Fibroblast of gingiva (primary cell): ENCODE measurements around the gene ATP1A1.

Experiments used
- DNase-seq: peaks from one replicate; pipeline ENCODE4 v3.0.0-alpha.2; 2011; ENCODE audit warnings: low read depth

The ATP1A1 gene

DNA sequence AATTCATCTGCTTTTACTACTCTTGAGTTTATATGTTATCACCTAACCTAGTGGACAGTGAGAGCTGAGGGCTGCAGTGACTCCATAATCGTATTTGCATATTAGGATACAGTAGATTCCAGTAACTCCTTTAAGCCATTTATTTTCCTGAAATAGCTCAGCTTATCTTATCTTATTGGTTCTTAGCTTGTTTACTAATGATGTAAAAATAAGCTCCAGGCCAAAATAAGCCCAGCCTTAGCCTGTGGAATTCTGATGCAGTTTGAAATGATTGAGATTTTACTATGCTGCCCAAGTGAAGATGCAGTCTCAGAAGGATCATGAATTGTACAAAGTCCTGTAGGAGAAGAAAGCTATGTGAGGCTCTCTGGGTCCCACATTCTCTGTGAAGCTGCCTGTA lies 18.1 kb downstream of the ATP1A1 start:
- DNase-seq, result no peak

- no peak for DNase-seq
Measured at GRCh38 chr1:116392717-116393404, 19.8 kb downstream of the ATP1A1 start.

DNA sequence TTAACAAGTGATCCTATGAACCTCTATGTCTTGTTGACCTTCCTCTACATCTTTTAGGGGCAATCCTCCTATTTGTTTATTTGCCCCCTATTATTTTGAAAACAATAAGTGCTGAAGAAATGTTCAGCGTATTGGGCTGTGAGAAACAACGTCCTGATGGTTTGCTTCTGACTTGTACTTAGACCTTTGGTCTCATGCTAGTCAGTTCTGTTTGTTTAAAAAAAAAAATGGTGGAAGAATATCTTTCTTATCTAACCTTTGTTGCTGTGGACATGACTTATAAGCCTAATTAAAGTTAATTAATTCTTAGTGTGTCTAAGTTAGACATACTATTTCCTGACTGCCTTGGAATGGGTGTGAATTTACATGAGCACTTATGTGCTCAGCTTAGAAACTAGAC lies 20.7 kb downstream of the ATP1A1 start:
- no peak for DNase-seq

GRCh38 chr1:116394270-116394669 lies 21.2 kb downstream of the ATP1A1 start:
- no peak for DNase-seq

GRCh38 chr1:116396769-116397168 lies 23.7 kb downstream of the ATP1A1 start:
- no peak for DNase-seq

- DNase-seq, result no peak
Measured at GRCh38 chr1:116397728-116398127, 24.7 kb downstream of the ATP1A1 start.

- no peak for DNase-seq
Measured at GRCh38 chr1:116400780-116401179, 27.7 kb downstream of the ATP1A1 start.

DNA sequence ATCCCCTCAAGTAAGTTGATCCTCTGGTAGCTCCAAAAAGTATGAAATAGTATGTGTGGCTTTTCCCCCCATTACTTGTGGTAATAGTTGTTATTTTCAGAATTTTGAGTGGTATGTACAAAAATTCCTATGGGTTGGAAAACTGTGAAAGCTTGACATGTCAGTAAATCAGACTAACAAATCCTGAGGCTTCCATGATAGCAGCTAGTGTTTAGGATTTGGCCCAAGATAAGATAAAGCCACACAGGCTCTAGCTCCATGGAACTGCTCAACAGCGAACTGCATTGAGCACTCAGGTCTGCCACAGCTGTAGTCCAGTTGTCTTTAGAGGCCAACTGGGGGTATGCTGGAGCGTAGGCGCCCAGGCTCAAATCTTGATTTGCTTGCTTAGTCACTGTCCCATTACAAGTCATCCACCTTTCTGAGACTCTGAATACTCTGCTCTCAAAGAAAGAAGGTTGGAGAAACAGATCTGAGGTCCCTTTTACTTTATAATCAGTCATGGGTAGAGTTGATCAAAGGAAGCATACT lies 28.7 kb downstream of the ATP1A1 start:
- DNase-seq, result no peak

GRCh38 chr1:116402333-116402732 lies 29.3 kb downstream of the ATP1A1 start:
- no peak for DNase-seq

- peak; percentile 24 for DNase-seq
Measured at GRCh38 chr1:116403496-116404136, 30.6 kb downstream of the ATP1A1 start.

DNA sequence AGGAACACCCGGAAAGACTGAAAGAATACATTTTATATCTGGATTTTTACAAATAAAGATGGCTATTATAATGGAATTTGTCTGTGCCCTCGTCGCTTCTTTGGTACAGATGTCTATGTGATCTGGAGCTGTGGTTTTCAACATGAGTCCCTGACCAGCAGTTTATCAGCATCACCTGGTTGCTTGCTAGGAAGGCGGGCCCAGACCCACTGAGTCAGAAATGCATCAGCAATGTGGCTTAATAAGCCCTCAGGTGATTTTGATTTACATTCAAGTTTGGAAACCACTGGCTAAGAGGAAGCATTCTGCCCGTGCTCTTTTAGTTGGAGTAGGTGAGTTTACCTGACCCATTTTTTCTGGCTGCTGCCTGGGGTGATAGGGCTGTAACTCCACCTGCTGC lies 31.7 kb downstream of the ATP1A1 start:
- DNase-seq, result no peak

DNA sequence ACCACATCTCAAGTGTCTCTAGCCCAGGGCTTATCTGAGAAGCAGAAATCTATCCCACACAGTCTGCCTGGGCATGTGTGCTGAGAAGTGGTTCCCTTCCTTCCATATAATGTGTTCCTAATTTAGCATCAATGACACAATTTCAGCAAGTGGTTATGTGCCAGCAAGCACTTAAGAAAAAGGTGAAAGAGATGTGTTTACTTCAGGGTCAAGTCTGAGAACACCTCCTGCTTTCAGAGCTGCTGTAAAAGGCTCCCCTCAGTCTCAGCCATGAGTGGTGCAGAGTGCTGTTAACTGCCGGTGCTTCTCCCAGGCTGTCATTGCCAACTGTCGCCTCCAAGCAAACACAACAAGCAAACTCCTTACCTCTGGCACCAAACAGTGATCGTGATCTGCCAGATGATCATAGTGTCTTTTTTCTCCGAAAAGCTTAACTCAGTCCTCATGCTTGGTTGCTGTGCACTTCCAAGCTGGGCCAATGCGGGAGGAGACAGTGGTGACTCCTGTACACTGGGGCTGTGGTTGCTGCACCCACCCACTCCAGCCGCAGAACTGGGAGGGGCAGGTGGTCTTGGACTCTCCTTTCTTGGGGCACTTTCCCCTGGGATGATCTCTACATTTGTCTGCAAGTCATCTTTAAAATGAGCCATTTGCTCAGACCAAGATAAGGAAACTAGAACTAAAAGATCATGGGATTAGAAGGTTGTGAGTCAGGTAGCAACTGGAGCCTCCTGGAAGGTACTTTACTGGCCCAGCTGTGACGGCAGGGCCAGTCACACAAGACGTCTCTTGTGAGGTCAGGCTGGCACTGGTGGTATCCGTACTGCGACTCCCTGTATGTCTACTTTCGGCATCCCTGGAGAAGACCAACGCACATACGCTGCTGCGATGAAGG lies 32.4 kb downstream of the ATP1A1 start:
- DNase-seq, result no peak

GRCh38 chr1:116407033-116407432 lies 34.0 kb downstream of the ATP1A1 start:
- DNase-seq, result no peak

DNA sequence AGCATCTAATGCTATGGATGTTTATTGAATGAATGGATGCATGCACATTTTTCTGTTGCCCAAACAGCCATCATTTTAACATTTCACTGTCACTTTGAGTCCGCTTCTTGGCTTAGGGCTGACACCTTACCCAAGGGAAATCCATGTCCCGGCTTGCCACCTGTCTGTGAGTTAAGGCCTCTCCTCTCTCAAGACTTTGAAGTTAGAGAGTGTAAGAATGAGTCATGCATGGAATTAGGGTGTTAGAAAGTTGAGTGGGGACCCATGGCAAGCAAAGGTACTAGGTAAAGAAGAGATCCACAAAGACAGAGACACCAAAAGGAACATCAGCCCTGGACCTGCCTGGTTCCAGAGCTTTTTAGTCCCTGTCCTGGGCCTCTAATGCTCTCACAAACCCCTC lies 35.1 kb downstream of the ATP1A1 start:
- no peak for DNase-seq

- no peak for DNase-seq
Measured at GRCh38 chr1:116408803-116409720, 36.0 kb downstream of the ATP1A1 start.

GRCh38 chr1:116409751-116410191 lies 36.7 kb downstream of the ATP1A1 start:
- no peak for DNase-seq

DNA sequence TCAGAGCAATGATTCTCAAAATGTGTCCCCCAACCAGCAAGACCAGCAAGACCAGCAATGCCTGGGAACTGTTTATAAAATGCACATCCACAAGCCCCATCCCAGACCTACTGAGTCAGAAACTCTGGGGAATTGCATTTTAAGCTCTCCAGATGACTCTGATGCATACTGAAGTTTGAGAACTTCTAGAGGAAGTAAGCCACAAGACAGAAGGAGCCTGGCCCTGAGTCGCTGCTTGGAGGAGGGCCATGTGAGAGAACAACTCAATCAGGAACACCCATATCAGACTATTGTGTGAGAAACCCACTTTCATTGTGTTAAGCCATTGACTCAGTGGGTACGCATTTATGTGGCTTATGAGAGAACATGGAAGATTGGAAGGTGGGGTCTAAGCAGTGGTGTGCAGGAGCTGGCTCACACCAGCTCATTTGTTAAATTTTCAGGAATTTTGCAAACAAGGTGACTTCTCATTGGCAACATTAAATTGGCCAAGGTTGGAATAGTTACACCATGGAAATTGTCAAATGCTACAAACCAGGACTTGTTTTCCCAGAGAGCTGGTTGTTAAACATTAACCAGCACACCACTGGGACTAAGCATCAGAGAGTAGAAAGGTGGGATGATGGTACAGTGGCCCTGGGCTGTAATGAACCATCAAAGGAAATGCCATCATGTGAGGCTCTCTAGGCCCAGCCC lies 38.9 kb downstream of the ATP1A1 start:
- DNase-seq, result peak; percentile 49

GRCh38 chr1:116412480-116412798 lies 39.4 kb downstream of the ATP1A1 start:
- no peak for DNase-seq

GRCh38 chr1:116412898-116413297 lies 39.9 kb downstream of the ATP1A1 start:
- no peak for DNase-seq

DNA sequence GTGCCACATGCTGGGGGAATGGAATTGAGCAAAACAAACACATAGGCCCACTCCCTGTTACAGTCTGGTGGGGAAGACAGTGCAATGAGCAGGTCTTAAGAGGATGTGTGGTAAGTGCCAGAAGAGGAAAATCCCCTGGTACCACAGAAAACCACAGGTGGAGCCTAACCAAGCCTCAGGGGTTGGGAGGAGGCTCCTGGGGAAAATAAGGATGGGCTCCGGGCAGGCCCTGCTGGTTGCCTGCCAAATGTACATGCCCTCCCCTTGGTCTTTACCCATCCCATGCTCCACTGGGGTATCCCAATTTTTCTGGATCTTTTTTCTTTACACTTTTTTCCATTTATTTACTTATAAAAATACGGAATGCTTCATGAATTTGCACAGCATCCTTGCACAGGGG lies 40.4 kb downstream of the ATP1A1 start:
- no peak for DNase-seq

- DNase-seq, result no peak
Measured at GRCh38 chr1:116414364-116414763, 41.3 kb downstream of the ATP1A1 start.
